Endodermal cell (in vitro differentiated cells): ENCODE results near the gene PRKCZ. TPM values are rescaled to one million over a fixed set of nuclear protein-coding genes. Genes with fewer than 3 reads are reported as not detected.

Source experiments
- DNase-seq: peaks from one replicate; pipeline ENCODE4 v3.0.0-alpha.2; 2017
- H3K27ac ChIP-seq: 2 replicates; pipeline ENCODE4 v1.5.1; 2013; ENCODE audit warnings: mild to moderate bottlenecking, low read depth, low read length, moderate library complexity
- H3K27me3 ChIP-seq: 2 replicates; pipeline ENCODE4 v1.6.1; 2013; ENCODE audit warnings: mild to moderate bottlenecking, low read length, moderate library complexity; ENCODE audit not compliant: insufficient read depth, control insufficient read depth, poor library complexity, severe bottlenecking
- H3K36me3 ChIP-seq: 2 replicates; pipeline ENCODE4 v1.7.0; 2013; ENCODE audit warnings: mild to moderate bottlenecking, low read length, moderate library complexity; ENCODE audit not compliant: control insufficient read depth, insufficient read depth
- H3K4me1 ChIP-seq: one replicate; pipeline ENCODE4 v1.7.0; 2013; ENCODE audit warnings: low read length; ENCODE audit not compliant: control insufficient read depth, insufficient read depth
- H3K4me3 ChIP-seq: 2 replicates; pipeline ENCODE4 v1.5.1; 2013; ENCODE audit warnings: mild to moderate bottlenecking, low read length, moderate library complexity
- H3K9ac ChIP-seq: 2 replicates; pipeline ENCODE4 v1.6.1; 2013; ENCODE audit warnings: mild to moderate bottlenecking, low read length, moderate library complexity; ENCODE audit not compliant: poor library complexity, severe bottlenecking; ENCODE audit errors: extremely low read depth
- H3K9me3 ChIP-seq: 2 replicates; pipeline ENCODE4 v1.6.1; 2013; ENCODE audit warnings: mild to moderate bottlenecking, low read length, moderate library complexity; ENCODE audit not compliant: control insufficient read depth
- H3K27ac Mint-ChIP-seq: 2 replicates; pipeline ENCODE4 v1.8.0; 2020; ENCODE audit warnings: mixed read lengths
- H3K27me3 Mint-ChIP-seq: 2 replicates; pipeline ENCODE4 v1.8.0; 2021; ENCODE audit warnings: mild to moderate bottlenecking, mixed read lengths; ENCODE audit not compliant: insufficient read depth
- H3K36me3 Mint-ChIP-seq: 2 replicates; pipeline ENCODE4 v1.8.0; 2020; ENCODE audit warnings: low read depth, mixed read lengths
- H3K4me1 Mint-ChIP-seq: 2 replicates; pipeline ENCODE4 v1.8.0; 2020; ENCODE audit warnings: mixed read lengths
- H3K4me3 Mint-ChIP-seq: 2 replicates; pipeline ENCODE4 v1.8.0; 2020; ENCODE audit warnings: mild to moderate bottlenecking, moderate library complexity, mixed read lengths
- H3K9me3 Mint-ChIP-seq: 2 replicates; pipeline ENCODE4 v1.8.0; 2020; ENCODE audit warnings: mild to moderate bottlenecking, mixed read lengths
- CTCF ChIP-seq: fragments of 200-600 bp; sonication (generic); conservative IDR thresholded peaks from 2 replicates; pipeline ENCODE4 v1.5.0; 2021; ENCODE audit warnings: antibody characterized with exemption, mild to moderate bottlenecking
- WGBS, 2 experiments: methylation state at CpG; one replicate each; pipeline versions ENCODE4 v1.1.5 to v1.1.7; 2013; ENCODE audit warnings: missing lambda C conversion rate in 2 of 2, mixed read lengths in 1 of 2; ENCODE audit not compliant: insufficient coverage in 1 of 2, insufficient read length in 1 of 2; 5-methylcytosine and 5-hydroxymethylcytosine counted together
- total RNA-seq, 2 donors: library from RNA; stranded (reverse); fragmentation: NEBNext Ultra II Directional in 1 of 2; extraction: Animal tissue kit (Norgen Biotek cat#: 25700) in 1 of 2; gene quantifications; 2 replicates in 1 of 2; 3 replicates in 1 of 2; pipeline ENCODE4 v1.2.1, GENCODE V29; 2021

The PRKCZ gene
- total RNA-seq, 2 donors from 2014 or later = 49.9 to 68.5 TPM

GRCh38 chr1:2110191-2110737 is 60.1 kb downstream of the PRKCZ start:
- Histone ChIP-seq H3K27ac (no peak overlapping the region), H3K4me1 (no peaks in the 10 kb centered on the region), H3K36me3 (no peaks in the 10 kb centered on the region), H3K9ac (no peak overlapping the region), H3K9me3 (no peaks in the 10 kb centered on the region), H3K4me3 (no peak overlapping the region), H3K27me3 (no peaks in the 10 kb centered on the region)
- Mint-ChIP-seq H3K27me3 (no peaks in the 10 kb centered on the region), H3K27ac (no peak overlapping the region), H3K36me3 (peaks cover 5% of the 10 kb centered on the region), H3K4me1 (peaks cover under 1% of the 10 kb centered on the region), H3K4me3 (no peak overlapping the region), H3K9me3 (no peaks in the 10 kb centered on the region)
- TF ChIP-seq CTCF = no peak
- no peak for DNase-seq
- WGBS, 2 experiments = 94 to 95% methylated on average over 8 to 17 of the region's 18 CpGs

- Histone ChIP-seq H3K27ac (no peak overlapping the region), H3K4me3 (no peak overlapping the region), H3K27me3 (no peaks in the 10 kb centered on the region), H3K9me3 (no peaks in the 10 kb centered on the region), H3K36me3 (no peaks in the 10 kb centered on the region), H3K9ac (no peak overlapping the region), H3K4me1 (no peaks in the 10 kb centered on the region)
- peaks cover 5% of the 10 kb centered on the region for H3K36me3 Mint-ChIP-seq
- H3K4me3 Mint-ChIP-seq = no peak overlapping the region
- DNase-seq = no peak
- no peaks in the 10 kb centered on the region for H3K9me3 Mint-ChIP-seq
- peak overlapping the region; percentile 52 for H3K27ac Mint-ChIP-seq
- no peak for TF ChIP-seq CTCF
- H3K4me1 Mint-ChIP-seq = peaks cover 8% of the 10 kb centered on the region
- 92 to 93% methylated on average over 10 to 28 of the region's 28 CpGs for WGBS, 2 experiments
- H3K27me3 Mint-ChIP-seq = no peaks in the 10 kb centered on the region
Measured at GRCh38 chr1:2110738-2111673, 60.8 kb downstream of the PRKCZ start.

GRCh38 chr1:2111674-2112035 is 61.4 kb downstream of the PRKCZ start:
- no peak for TF ChIP-seq CTCF
- H3K4me3 ChIP-seq = no peak overlapping the region
- 93 to 94% methylated on average over 11 to 15 of the region's 15 CpGs for WGBS, 2 experiments
- H3K27me3 ChIP-seq = no peaks in the 10 kb centered on the region
- H3K27ac ChIP-seq = no peak overlapping the region
- Mint-ChIP-seq H3K27ac (no peak overlapping the region), H3K27me3 (no peaks in the 10 kb centered on the region), H3K4me1 (peaks cover 15% of the 10 kb centered on the region), H3K4me3 (no peak overlapping the region), H3K36me3 (peaks cover 5% of the 10 kb centered on the region), H3K9me3 (no peaks in the 10 kb centered on the region)
- H3K36me3 ChIP-seq = no peaks in the 10 kb centered on the region
- no peak for DNase-seq
- H3K4me1 ChIP-seq = no peaks in the 10 kb centered on the region
- H3K9ac ChIP-seq = no peak overlapping the region
- no peaks in the 10 kb centered on the region for H3K9me3 ChIP-seq
